HEK293T (cell line): Measurements from ENCODE around the gene PHF10.

Experiments used
- ELF4 ChIP-seq: fragments of 450-650 bp; IDR thresholded peaks from 2 replicates; pipeline ENCODE4 v1.6.1; 2017; ENCODE audit warnings: antibody characterized with exemption
- L3MBTL2 ChIP-seq: fragments of 450-650 bp; conservative IDR thresholded peaks from 2 replicates; pipeline ENCODE4 v1.6.1; 2016; ENCODE audit warnings: mild to moderate bottlenecking
- SUZ12 ChIP-seq: fragments of 450-650 bp; IDR thresholded peaks from 2 replicates; pipeline ENCODE4 v1.6.1; 2016; ENCODE audit warnings: mild to moderate bottlenecking
- ZNF384 ChIP-seq: fragments of 450-650 bp; IDR thresholded peaks from 2 replicates; pipeline ENCODE4 v1.6.1; 2016

- TF ChIP-seq SUZ12 (no peak), ELF4 (no peak), L3MBTL2 (peak; percentile 9; the same call in 1 of the 2 replicates), ZNF384 (no peak)
Measured at GRCh38 chr6:169752074-169752623, 27.8 kb upstream of the PHF10 start.
